ENCODE measurements around the gene ADCY2.

DNA sequence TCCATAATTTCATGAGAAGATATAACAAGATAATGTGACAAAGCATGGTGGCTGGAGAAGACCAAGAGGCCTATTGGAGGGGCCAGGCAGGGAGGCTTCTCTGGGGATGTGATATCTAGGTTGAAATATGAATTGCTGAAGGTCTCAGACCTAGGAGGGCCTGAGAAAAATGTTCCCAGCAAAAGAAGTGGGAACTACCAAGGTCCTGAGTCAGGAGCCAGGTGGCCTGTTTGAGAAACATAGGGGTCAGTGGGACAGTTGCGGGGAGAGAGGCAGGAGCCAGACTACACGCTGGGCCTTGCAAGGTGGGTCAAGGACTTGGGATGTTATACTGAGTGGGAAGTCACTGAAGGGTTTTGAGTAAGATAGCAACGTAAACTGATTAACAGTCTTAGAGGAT lies 238.9 kb downstream of the ADCY2 start:
- TF ChIP-seq, protein P1, sequence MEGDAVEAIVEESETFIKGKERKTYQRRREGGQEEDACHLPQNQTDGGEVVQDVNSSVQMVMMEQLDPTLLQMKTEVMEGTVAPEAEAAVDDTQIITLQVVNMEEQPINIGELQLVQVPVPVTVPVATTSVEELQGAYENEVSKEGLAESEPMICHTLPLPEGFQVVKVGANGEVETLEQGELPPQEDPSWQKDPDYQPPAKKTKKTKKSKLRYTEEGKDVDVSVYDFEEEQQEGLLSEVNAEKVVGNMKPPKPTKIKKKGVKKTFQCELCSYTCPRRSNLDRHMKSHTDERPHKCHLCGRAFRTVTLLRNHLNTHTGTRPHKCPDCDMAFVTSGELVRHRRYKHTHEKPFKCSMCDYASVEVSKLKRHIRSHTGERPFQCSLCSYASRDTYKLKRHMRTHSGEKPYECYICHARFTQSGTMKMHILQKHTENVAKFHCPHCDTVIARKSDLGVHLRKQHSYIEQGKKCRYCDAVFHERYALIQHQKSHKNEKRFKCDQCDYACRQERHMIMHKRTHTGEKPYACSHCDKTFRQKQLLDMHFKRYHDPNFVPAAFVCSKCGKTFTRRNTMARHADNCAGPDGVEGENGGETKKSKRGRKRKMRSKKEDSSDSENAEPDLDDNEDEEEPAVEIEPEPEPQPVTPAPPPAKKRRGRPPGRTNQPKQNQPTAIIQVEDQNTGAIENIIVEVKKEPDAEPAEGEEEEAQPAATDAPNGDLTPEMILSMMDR (IDR thresholded peaks at IDR 0.05): no peak
- TF ChIP-seq POLR2A (IDR thresholded peaks at IDR 0.05): no peak

Data from esophagus squamous epithelium (tissue), 4 donors.